ENCODE measurements around the gene CECR2.

Gene CECR2

GRCh38 chr22:17501679-17502285 is 132.5 kb downstream of the CECR2 start:
- H2BK5ac ChIP-seq (ENCODE audit: low read depth, low read length, poor library complexity), result no peak overlapping the region
- H3K4ac ChIP-seq (ENCODE audit: low read depth, low read length), result no peak overlapping the region
- no peak overlapping the region for H3K4me3 ChIP-seq (ENCODE audit: low read depth, low read length)
- no peak overlapping the region for H3K14ac ChIP-seq (ENCODE audit: low read length)
- H4K12ac ChIP-seq (ENCODE audit: low read depth, low read length), result no peak overlapping the region
- H3K9ac ChIP-seq (ENCODE audit: low read length), result no peak overlapping the region
- DNase-seq, result peak; percentile 32 to 85
- no peaks in the 10 kb centered on the region for H3K27me3 ChIP-seq (ENCODE audit: insufficient read depth, low read length)
- no peak overlapping the region for H2BK120ac ChIP-seq (ENCODE audit: insufficient read depth, low read length, poor library complexity)
- H3K79me1 ChIP-seq (ENCODE audit: low read length), result no peaks in the 10 kb centered on the region
- H2AK5ac ChIP-seq (ENCODE audit: low read length), result no peak overlapping the region
- H3K18ac ChIP-seq (ENCODE audit: low read length), result no peak overlapping the region
- no peak overlapping the region for H4K91ac ChIP-seq (ENCODE audit: low read depth, low read length)
- no CpG with 5 or more reads among the region's 12 CpGs for WGBS (ENCODE audit: extremely low coverage, insufficient coverage, insufficient read length)
- no peak overlapping the region for H2BK12ac ChIP-seq (ENCODE audit: low read length)
- no peak overlapping the region for H3K27ac ChIP-seq (ENCODE audit: low read depth, low read length)
- H2AFZ ChIP-seq (ENCODE audit: insufficient read depth, low read length, poor library complexity), result no peak overlapping the region
- no peak overlapping the region for H4K8ac ChIP-seq (ENCODE audit: low read depth, low read length)
- peaks cover 5 to 8% of the 10 kb centered on the region in 2 experiments for H3K36me3 ChIP-seq (ENCODE audit: control insufficient read depth in 1 of 2, insufficient read depth in 2 of 2, low read length in 2 of 2)
- H3K79me2 ChIP-seq (ENCODE audit: control insufficient read depth, insufficient read depth, low read length, poor library complexity), result no peaks in the 10 kb centered on the region
- no peak overlapping the region for H3K23ac ChIP-seq (ENCODE audit: low read length)
- H3K9me3 ChIP-seq (ENCODE audit: insufficient read depth, low read depth, low read length), result no peaks in the 10 kb centered on the region
- no peaks in the 10 kb centered on the region for H3K4me1 ChIP-seq (ENCODE audit: control insufficient read depth in 1 of 2, insufficient read depth in 2 of 2, low read length in 2 of 2)
- no peak overlapping the region for H3K4me2 ChIP-seq (ENCODE audit: low read length)

GRCh38 chr22:17508110-17508509 is 138.8 kb downstream of the CECR2 start:
- WGBS (ENCODE audit: extremely low coverage, insufficient coverage, insufficient read length), result no CpG with 5 or more reads among the region's 3 CpGs

GRCh38 chr22:17512960-17513359 is 143.7 kb downstream of the CECR2 start:
- H3K79me2 ChIP-seq (ENCODE audit: control insufficient read depth, insufficient read depth, low read length, poor library complexity), result no peaks in the 10 kb centered on the region
- no peak for DNase-seq
- no peak overlapping the region for H3K27ac ChIP-seq (ENCODE audit: low read depth, low read length)
- no peaks in the 10 kb centered on the region for H3K9me3 ChIP-seq (ENCODE audit: insufficient read depth, low read depth, low read length)
- H3K27me3 ChIP-seq (ENCODE audit: insufficient read depth, low read length), result no peaks in the 10 kb centered on the region
- no peaks in the 10 kb centered on the region for H3K79me1 ChIP-seq (ENCODE audit: low read length)
- no peak overlapping the region for H4K8ac ChIP-seq (ENCODE audit: low read depth, low read length)
- H3K14ac ChIP-seq (ENCODE audit: low read length), result no peak overlapping the region
- no CpG with 5 or more reads among the region's 4 CpGs for WGBS (ENCODE audit: extremely low coverage, insufficient coverage, insufficient read length)
- H2BK12ac ChIP-seq (ENCODE audit: low read length), result no peak overlapping the region
- no peaks in the 10 kb centered on the region for H3K4me1 ChIP-seq (ENCODE audit: control insufficient read depth in 1 of 2, insufficient read depth in 2 of 2, low read length in 2 of 2)
- no peak overlapping the region for H4K91ac ChIP-seq (ENCODE audit: low read depth, low read length)
- no peak overlapping the region for H4K12ac ChIP-seq (ENCODE audit: low read depth, low read length)
- H3K4me2 ChIP-seq (ENCODE audit: low read length), result no peak overlapping the region
- H2BK5ac ChIP-seq (ENCODE audit: low read depth, low read length, poor library complexity), result no peak overlapping the region
- H3K9ac ChIP-seq (ENCODE audit: low read length), result no peak overlapping the region
- H3K4ac ChIP-seq (ENCODE audit: low read depth, low read length), result no peak overlapping the region
- no peak overlapping the region for H3K23ac ChIP-seq (ENCODE audit: low read length)
- no peak overlapping the region for H2AFZ ChIP-seq (ENCODE audit: insufficient read depth, low read length, poor library complexity)
- H2BK120ac ChIP-seq (ENCODE audit: insufficient read depth, low read length, poor library complexity), result no peak overlapping the region
- no peak overlapping the region for H2AK5ac ChIP-seq (ENCODE audit: low read length)
- H3K18ac ChIP-seq (ENCODE audit: low read length), result no peak overlapping the region
- no peak overlapping the region for H3K4me3 ChIP-seq (ENCODE audit: low read depth, low read length)
- no peaks in the 10 kb centered on the region for H3K36me3 ChIP-seq (ENCODE audit: control insufficient read depth in 1 of 2, insufficient read depth in 2 of 2, low read length in 2 of 2)

More at GRCh38 chr22:17508110-17508509, 138.8 kb downstream of the CECR2 start:
- Histone ChIP-seq H3K36me3 (ENCODE audit: control insufficient read depth in 1 of 2, insufficient read depth in 2 of 2, low read length in 2 of 2) (peaks cover 2 to 8% of the 10 kb centered on the region in 2 experiments), H4K91ac (ENCODE audit: low read depth, low read length) (no peak overlapping the region), H3K4me1 (ENCODE audit: control insufficient read depth in 1 of 2, insufficient read depth in 2 of 2, low read length in 2 of 2) (no peaks in the 10 kb centered on the region), H2BK120ac (ENCODE audit: insufficient read depth, low read length, poor library complexity) (no peak overlapping the region), H3K14ac (ENCODE audit: low read length) (no peak overlapping the region), H3K18ac (ENCODE audit: low read length) (no peak overlapping the region), H3K4me2 (ENCODE audit: low read length) (no peak overlapping the region), H2AK5ac (ENCODE audit: low read length) (no peak overlapping the region), H4K12ac (ENCODE audit: low read depth, low read length) (no peak overlapping the region), H3K27me3 (ENCODE audit: insufficient read depth, low read length) (no peaks in the 10 kb centered on the region), H3K4ac (ENCODE audit: low read depth, low read length) (no peak overlapping the region), H4K8ac (ENCODE audit: low read depth, low read length) (no peak overlapping the region), H3K9me3 (ENCODE audit: insufficient read depth, low read depth, low read length) (no peaks in the 10 kb centered on the region), H3K27ac (ENCODE audit: low read depth, low read length) (no peak overlapping the region), H3K23ac (ENCODE audit: low read length) (no peak overlapping the region), H3K9ac (ENCODE audit: low read length) (no peak overlapping the region), H3K4me3 (ENCODE audit: low read depth, low read length) (no peak overlapping the region), H3K79me1 (ENCODE audit: low read length) (no peaks in the 10 kb centered on the region), H2AFZ (ENCODE audit: insufficient read depth, low read length, poor library complexity) (no peak overlapping the region), H2BK12ac (ENCODE audit: low read length) (no peak overlapping the region), H2BK5ac (ENCODE audit: low read depth, low read length, poor library complexity) (no peak overlapping the region), H3K79me2 (ENCODE audit: control insufficient read depth, insufficient read depth, low read length, poor library complexity) (no peaks in the 10 kb centered on the region)
- DNase-seq, result no peak

- no peak overlapping the region for H2BK5ac ChIP-seq (ENCODE audit: low read depth, low read length, poor library complexity)
- no peaks in the 10 kb centered on the region for H3K79me2 ChIP-seq (ENCODE audit: control insufficient read depth, insufficient read depth, low read length, poor library complexity)
- no peaks in the 10 kb centered on the region for H3K36me3 ChIP-seq (ENCODE audit: control insufficient read depth in 1 of 2, insufficient read depth in 2 of 2, low read length in 2 of 2)
- no peaks in the 10 kb centered on the region for H3K9me3 ChIP-seq (ENCODE audit: insufficient read depth, low read depth, low read length)
- no peak overlapping the region for H3K4me3 ChIP-seq (ENCODE audit: low read depth, low read length)
- H3K4me2 ChIP-seq (ENCODE audit: low read length), result no peak overlapping the region
- H3K9ac ChIP-seq (ENCODE audit: low read length), result no peak overlapping the region
- H4K8ac ChIP-seq (ENCODE audit: low read depth, low read length), result no peak overlapping the region
- no peak overlapping the region for H2BK12ac ChIP-seq (ENCODE audit: low read length)
- H3K14ac ChIP-seq (ENCODE audit: low read length), result no peak overlapping the region
- H3K4ac ChIP-seq (ENCODE audit: low read depth, low read length), result no peak overlapping the region
- no CpG with 5 or more reads among the region's 2 CpGs for WGBS (ENCODE audit: extremely low coverage, insufficient coverage, insufficient read length)
- H2AFZ ChIP-seq (ENCODE audit: insufficient read depth, low read length, poor library complexity), result no peak overlapping the region
- no peak overlapping the region for H3K23ac ChIP-seq (ENCODE audit: low read length)
- peaks cover 0 to 2% of the 10 kb centered on the region in 2 experiments for H3K4me1 ChIP-seq (ENCODE audit: control insufficient read depth in 1 of 2, insufficient read depth in 2 of 2, low read length in 2 of 2)
- H3K27me3 ChIP-seq (ENCODE audit: insufficient read depth, low read length), result no peaks in the 10 kb centered on the region
- no peaks in the 10 kb centered on the region for H3K79me1 ChIP-seq (ENCODE audit: low read length)
- H2AK5ac ChIP-seq (ENCODE audit: low read length), result no peak overlapping the region
- H3K27ac ChIP-seq (ENCODE audit: low read depth, low read length), result no peak overlapping the region
- DNase-seq, result no peak
- no peak overlapping the region for H3K18ac ChIP-seq (ENCODE audit: low read length)
- H2BK120ac ChIP-seq (ENCODE audit: insufficient read depth, low read length, poor library complexity), result no peak overlapping the region
- H4K12ac ChIP-seq (ENCODE audit: low read depth, low read length), result no peak overlapping the region
- no peak overlapping the region for H4K91ac ChIP-seq (ENCODE audit: low read depth, low read length)
Observed at GRCh38 chr22:17513612-17514011, 144.4 kb downstream of the CECR2 start.
